WTC11 (cell line): ENCODE measurements around the gene SLC7A10.

Source experiments
- CREB1 ChIP-seq: sonication (generic); formaldehyde crosslinking; IDR thresholded peaks from 2 replicates; pipeline ENCODE4 v1.8.0; 2023; ENCODE audit warnings: mild to moderate bottlenecking, missing genetic modification reagents
- CTCF ChIP-seq: fragments of 200-600 bp; IDR thresholded peaks from 2 replicates; pipeline ENCODE4 v1.8.0; 2022; ENCODE audit warnings: antibody characterized with exemption
- ERG ChIP-seq: fragments of 250-450 bp; sonication (Bioruptor Pico); IDR thresholded peaks from 2 replicates; pipeline ENCODE4 v1.8.0; 2021; ENCODE audit warnings: mild to moderate bottlenecking
- GABPB1 ChIP-seq: sonication (generic); formaldehyde crosslinking; IDR thresholded peaks from 2 replicates; pipeline ENCODE4 v1.8.1; 2023; ENCODE audit warnings: mild to moderate bottlenecking, missing genetic modification reagents
- NFYB ChIP-seq: sonication (generic); formaldehyde crosslinking; conservative IDR thresholded peaks from 2 replicates; pipeline ENCODE4 v1.8.0; 2022; ENCODE audit warnings: low read depth, missing genetic modification reagents
- NR2C2 ChIP-seq: sonication (generic); formaldehyde crosslinking; IDR thresholded peaks from 2 replicates; pipeline ENCODE4 v1.8.0; 2022; ENCODE audit warnings: mild to moderate bottlenecking, missing genetic modification reagents
- TEAD4 ChIP-seq: sonication (generic); formaldehyde crosslinking; IDR thresholded peaks from 2 replicates; pipeline ENCODE4 v1.8.0; 2022; ENCODE audit warnings: mild to moderate bottlenecking, missing genetic modification reagents
- TP53 ChIP-seq: sonication (generic); formaldehyde crosslinking; IDR thresholded peaks from 2 replicates; pipeline ENCODE4 v1.8.1; 2023; ENCODE audit warnings: mild to moderate bottlenecking, missing genetic modification reagents
- ZNF425 ChIP-seq: fragments of 250-450 bp; sonication (Bioruptor Pico); conservative IDR thresholded peaks from 2 replicates; pipeline ENCODE4 v1.9.0; 2021; ENCODE audit warnings: mild to moderate bottlenecking

GRCh38 chr19:33224694-33225457 lies 774 bp downstream of the SLC7A10 start:
- TF ChIP-seq NR2C2 (CRISPR knock-in tag), result no peak
- TF ChIP-seq CREB1 (CRISPR knock-in tag), result no peak
- TF ChIP-seq CTCF, result no peak
- TF ChIP-seq NFYB, result no peak
- no peak for TF ChIP-seq TEAD4 (CRISPR knock-in tag)
- TF ChIP-seq ERG (CRISPR knock-in tag), result no peak
- TF ChIP-seq TP53 (CRISPR knock-in tag), result no peak
- no peak for TF ChIP-seq GABPB1 (CRISPR knock-in tag)
- TF ChIP-seq ZNF425, result no peak
